ENCODE results near the gene CCDC85B.

CCDC85B gene

GRCh38 chr11:65869643-65870306 is 20.7 kb upstream of the CCDC85B start:
- DNase-seq (ENCODE audit: low read depth): no peak

GRCh38 chr11:65870307-65870658 is 20.2 kb upstream of the CCDC85B start:
- DNase-seq (ENCODE audit: low read depth): no peak

- DNase-seq (ENCODE audit: low read depth): no peak
Measured at GRCh38 chr11:65870706-65871681, 19.5 kb upstream of the CCDC85B start.

- DNase-seq (ENCODE audit: low read depth): no peak
Measured at GRCh38 chr11:65871811-65872548, 18.5 kb upstream of the CCDC85B start.

GRCh38 chr11:65872586-65873317 is 17.7 kb upstream of the CCDC85B start, which contains the start of gene EFEMP2:
TSS of gene EFEMP2 (minus strand) at chr11:65872800. CDS start at chr11:65872354, 446 bp downstream.
- no peak for DNase-seq (ENCODE audit: low read depth)

DNA sequence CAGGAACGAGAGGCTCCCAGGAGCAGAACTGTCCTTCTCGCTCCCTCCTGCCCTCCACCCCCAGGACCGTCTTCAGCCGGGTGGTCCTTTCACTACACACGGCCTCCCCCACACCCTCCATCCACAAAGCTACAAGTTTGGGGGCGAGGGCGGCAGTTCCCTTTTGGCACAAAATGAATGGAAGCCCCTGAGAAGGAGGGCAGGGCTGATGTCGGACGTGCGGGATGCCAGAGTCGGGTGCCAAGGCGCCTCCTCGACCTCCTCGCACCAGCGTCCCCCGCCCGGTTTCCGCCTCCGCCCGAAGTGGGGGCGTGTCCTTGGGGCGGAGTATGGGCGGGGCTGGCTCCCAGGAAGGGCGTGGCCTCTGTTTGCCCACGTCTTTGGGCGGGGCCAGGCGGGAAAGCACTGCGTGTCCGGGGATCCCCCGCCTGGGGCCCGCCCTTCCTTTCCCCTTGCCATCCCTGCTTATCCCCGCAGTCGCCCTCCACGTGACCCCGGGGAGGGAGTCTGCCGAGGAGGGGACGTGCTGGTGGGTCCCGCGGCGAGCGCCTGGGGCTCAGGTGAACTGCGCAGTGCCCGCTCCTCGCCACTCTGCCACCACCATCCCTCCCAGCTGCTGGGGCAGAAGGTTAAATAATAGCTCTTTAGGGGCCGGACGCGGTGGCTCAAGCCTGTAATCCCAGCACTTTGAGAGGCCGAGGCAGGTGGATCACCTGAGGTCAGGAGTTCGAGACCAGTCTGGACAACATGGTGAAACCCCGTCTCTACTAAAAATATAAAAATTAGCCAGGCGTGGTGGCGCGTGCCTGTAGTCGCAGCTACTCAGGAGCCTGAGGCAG is 16.9 kb upstream of the CCDC85B start:
- DNase-seq (ENCODE audit: low read depth): no peak

DNA sequence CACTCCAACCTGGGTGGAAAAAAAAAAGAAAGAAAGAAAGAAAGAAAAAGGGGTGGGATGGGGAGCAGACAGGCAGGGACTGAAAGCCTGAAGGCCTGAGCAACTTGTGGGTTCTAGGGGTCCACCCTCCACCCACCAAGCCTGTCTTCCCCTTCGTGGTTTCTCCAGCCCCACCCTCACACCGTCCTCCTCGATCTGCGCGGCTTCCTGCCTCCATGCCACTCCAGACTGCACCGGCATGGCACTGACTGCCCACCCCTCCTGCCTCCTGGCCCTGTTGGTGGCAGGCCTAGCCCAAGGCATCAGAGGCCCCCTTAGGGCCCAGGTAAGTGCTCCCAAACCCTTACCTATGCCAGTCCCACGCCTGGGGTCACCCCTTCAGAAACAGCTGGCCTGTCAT is 10.9 kb upstream of the CCDC85B start, which contains the start of gene CTSW:
Gene CTSW (plus strand): TSS at position 221 of the 400 bp plus-strand sequence. CDS start 18 bp downstream, at position 239.
- no peak for DNase-seq (ENCODE audit: low read depth)

GRCh38 chr11:65880027-65880426 is 10.4 kb upstream of the CCDC85B start:
- no peak for DNase-seq (ENCODE audit: low read depth)

GRCh38 chr11:65880844-65881421 is 9.5 kb upstream of the CCDC85B start:
- DNase-seq (ENCODE audit: low read depth): no peak

GRCh38 chr11:65882120-65883057 is 8.1 kb upstream of the CCDC85B start:
- DNase-seq (ENCODE audit: low read depth): no peak

GRCh38 chr11:65883058-65883761 is 7.3 kb upstream of the CCDC85B start:
- no peak for DNase-seq (ENCODE audit: low read depth)

GRCh38 chr11:65883786-65884715 is 6.4 kb upstream of the CCDC85B start:
- no peak for DNase-seq (ENCODE audit: low read depth)

DNA sequence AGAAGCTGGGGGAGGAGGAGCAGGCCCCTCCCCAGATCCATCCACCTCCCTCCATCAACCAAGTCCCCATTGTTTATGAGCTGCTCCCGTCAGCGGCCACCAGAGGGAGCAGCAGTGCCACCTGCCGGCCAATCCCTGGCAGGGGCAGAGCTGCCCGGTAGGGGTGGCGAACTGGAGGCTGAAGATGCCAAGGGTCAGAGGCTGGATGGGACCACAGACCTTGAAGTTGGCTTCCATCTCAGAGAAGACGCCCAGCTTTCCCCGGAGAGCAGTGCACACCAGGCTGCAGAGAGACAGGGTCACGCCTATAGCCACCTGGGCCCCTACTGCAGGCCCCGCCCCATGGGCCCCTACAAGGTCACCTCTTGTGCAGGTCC is 5.8 kb upstream of the CCDC85B start:
- no peak for DNase-seq (ENCODE audit: low read depth)

GRCh38 chr11:65885231-65885630 is 5.2 kb upstream of the CCDC85B start:
- DNase-seq (ENCODE audit: low read depth): no peak

DNA sequence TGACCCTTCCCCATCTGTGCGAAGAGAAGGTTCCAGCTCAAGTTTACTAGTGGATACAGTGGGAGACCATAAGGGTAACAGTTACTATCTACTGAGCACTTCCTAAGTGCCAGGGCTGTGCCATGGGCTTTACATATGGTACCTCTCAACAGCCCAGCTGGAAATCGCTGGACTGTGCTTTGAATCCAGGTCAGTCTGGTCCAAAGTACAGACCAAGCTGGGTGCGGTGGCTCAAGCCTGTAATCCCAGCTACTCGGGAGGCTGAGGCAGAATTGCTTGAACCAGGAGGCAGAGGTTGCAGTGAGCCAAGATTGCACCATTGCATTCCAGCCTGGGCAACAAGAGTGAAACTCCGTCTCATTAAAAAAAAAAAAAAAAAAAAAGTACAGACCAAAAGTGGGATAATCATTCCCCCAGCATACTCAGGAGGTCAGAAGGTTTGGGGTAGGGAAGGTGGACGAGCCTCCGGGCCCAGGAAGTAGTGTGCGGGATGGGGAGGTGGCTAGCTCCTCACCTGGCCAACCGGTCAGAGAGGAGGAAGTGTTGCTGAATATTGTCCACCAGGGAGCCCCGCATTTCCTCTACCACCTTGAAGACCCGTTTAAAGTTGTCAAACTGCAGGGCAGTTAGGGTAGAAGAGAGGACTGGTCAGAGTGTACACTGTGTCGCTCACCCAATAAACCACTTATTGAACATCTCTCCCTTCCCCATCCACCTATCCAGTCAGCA is 4.5 kb upstream of the CCDC85B start:
- no peak for DNase-seq (ENCODE audit: low read depth)

DNA sequence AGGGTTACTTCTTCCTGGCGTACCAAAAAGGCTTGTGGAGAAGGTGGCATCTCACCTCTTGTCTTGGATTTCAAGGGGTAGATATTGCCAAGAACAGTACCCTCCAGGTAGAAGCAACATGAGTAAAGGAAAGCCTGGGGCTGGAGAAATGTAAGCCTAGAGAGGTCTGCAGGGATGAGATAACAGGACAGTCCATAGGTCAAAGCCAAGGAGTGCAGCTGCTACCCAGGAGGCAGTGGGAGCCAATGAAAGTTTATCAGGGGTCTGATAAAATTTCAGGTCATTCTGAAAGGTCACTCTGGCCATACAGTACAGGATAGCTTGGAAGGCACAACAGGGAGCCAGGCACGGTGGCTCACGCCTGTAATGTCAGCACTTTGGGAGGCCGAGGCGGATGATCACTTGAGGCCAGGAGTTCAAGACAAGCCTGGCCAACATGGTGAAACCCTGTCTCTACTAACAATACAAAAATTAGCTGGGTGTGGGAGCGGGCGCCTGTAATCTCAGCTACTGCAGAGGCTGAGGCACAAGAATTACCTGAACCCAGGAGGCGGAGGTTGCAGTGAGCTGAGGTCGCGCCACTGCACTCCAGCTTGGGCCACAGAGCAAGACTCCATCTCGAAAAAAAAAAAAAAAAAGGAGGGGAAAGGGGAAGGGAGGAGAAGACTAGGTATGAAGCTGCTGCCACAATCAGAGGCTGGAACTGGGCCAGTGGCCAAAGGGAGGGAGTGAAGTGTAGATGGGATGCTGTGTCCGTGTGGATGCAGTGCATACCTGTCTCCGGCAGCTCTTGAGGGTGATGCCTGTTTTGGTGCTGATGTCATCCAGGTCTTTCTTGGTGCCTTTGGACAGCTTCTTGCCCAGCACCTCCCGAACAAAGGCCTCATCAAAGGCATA is 3.4 kb upstream of the CCDC85B start:
- DNase-seq (ENCODE audit: low read depth): no peak
